Spleen (tissue), 11 donors: ENCODE measurements around the gene PTGDR. TPM values are rescaled to one million over a fixed set of nuclear protein-coding genes. Genes with fewer than 3 reads are reported as not detected.

Experiments
- DNase-seq: peaks from one replicate; pipeline ENCODE4 v3.0.0-alpha.2; 2020
- H3K27ac ChIP-seq, 8 donors: fragments of 200-600 bp; sonication (generic) in 7 of 8; 1 replicate in 4 of 8; 2 replicates in 4 of 8; pipeline versions ENCODE4 v1.5.0 to v1.8.0; 2016 to 2021; ENCODE audit warnings: inconsistent platforms in 4 of 8, mild to moderate bottlenecking in 4 of 8, moderate library complexity in 1 of 8
- H3K27me3 ChIP-seq, 7 donors: fragments of 200-600 bp; sonication (generic) in 6 of 7; replicated peaks in 1 of 7; 1 replicate in 4 of 7; 2 replicates in 3 of 7; pipeline versions ENCODE4 v1.5.0 to v1.8.0; 2016 to 2021; ENCODE audit warnings: inconsistent platforms in 3 of 7, mild to moderate bottlenecking in 1 of 7
- H3K36me3 ChIP-seq, 6 donors: fragments of 200-600 bp; sonication (generic) in 5 of 6; 1 replicate in 4 of 6; 2 replicates in 2 of 6; pipeline versions ENCODE4 v1.5.0 to v1.8.0; 2016 to 2021; ENCODE audit warnings: inconsistent platforms in 2 of 6
- H3K4me1 ChIP-seq, 6 donors: fragments of 200-600 bp; sonication (generic) in 5 of 6; 1 replicate in 3 of 6; 2 replicates in 3 of 6; pipeline versions ENCODE4 v1.5.0 to v1.8.0; 2016 to 2021; ENCODE audit warnings: inconsistent platforms in 3 of 6
- H3K4me3 ChIP-seq, 8 donors: fragments of 200-600 bp; sonication (generic) in 7 of 8; 1 replicate in 4 of 8; 2 replicates in 4 of 8; pipeline versions ENCODE4 v1.5.0 to v1.8.0; 2016 to 2021; ENCODE audit warnings: inconsistent platforms in 4 of 8, mild to moderate bottlenecking in 4 of 8, moderate library complexity in 2 of 8
- H3K9me3 ChIP-seq, 8 donors: fragments of 200-600 bp; sonication (generic) in 7 of 8; 1 replicate in 4 of 8; 2 replicates in 4 of 8; pipeline versions ENCODE4 v1.5.0 to v1.8.0; 2016 to 2021; ENCODE audit warnings: inconsistent platforms in 4 of 8
- POLR2A ChIP-seq, 3 donors: fragments of 450-650 bp; IDR thresholded peaks; one replicate each; pipeline ENCODE4 v1.5.1; 2017; ENCODE audit warnings: antibody characterized with exemption in 3 of 3, mild to moderate bottlenecking in 1 of 3
- POLR2AphosphoS5 ChIP-seq, 3 donors: sonication (generic); formaldehyde crosslinking; IDR thresholded peaks; one replicate each; pipeline ENCODE4 v1.5.1; 2017; ENCODE audit warnings: antibody characterized with exemption in 3 of 3
- WGBS, 5 donors: extraction: QIAGEN DNeasy Blood & Tissue Kit in 3 of 5; methylation state at CpG; one replicate each; pipeline versions ENCODE4 v1.1.5 to v1.1.7; 2013 to 2018; 5-methylcytosine and 5-hydroxymethylcytosine counted together
- intact Hi-C: fragments of 100-400 bp; cut with DNase I; formaldehyde crosslinking; loops from one replicate; pipeline ENCODE4 v1.15.0; 2023; ENCODE audit warnings: low total_unique reads
- polyA plus RNA-seq, 3 donors: library from polyadenylated mRNA; stranded (reverse); fragments of 200-250 nt; gene quantifications; one replicate each; pipeline ENCODE4 v1.2.1, GENCODE V29; 2013
- total RNA-seq, 7 donors: library from RNA; depleted of rRNA in 3 of 7; stranded (reverse); fragments of >200 nt in 3 of 7; fragmentation: NEBNext Ultra II Directional in 4 of 7; extraction: Animal tissue kit (Norgen Biotek cat#: 25700) in 4 of 7; gene quantifications; one replicate each; pipeline versions ENCODE4 v1.1.0 to v1.2.1, GENCODE V29; 2016 to 2021
- TF ChIP-seq, protein P1 (sequence below), 11 experiments: fragments of 200-600 bp in 7 of 11; fragments of 450-650 bp in 4 of 11; sonication (generic) in 4 of 11; IDR thresholded peaks in 8 of 11; conservative IDR thresholded peaks in 3 of 11; 1 replicate in 7 of 11; 2 replicates in 4 of 11; pipeline versions ENCODE4 v1.4.0 to v1.8.0; 2016 to 2021; ENCODE audit warnings: antibody characterized with exemption in 11 of 11, inconsistent platforms in 4 of 11, mild to moderate bottlenecking in 1 of 11
- donor health status: healthy with polysubstance abuse.
- donor health status: DM: no; HTN: no; CAD: no; lungs with moderate emphysema.
- donor health status: DM: no; HTN: no; CAD: no.
- donor health status: Bipolar disorder and iron deficiency.
- donor health status: healthy.
- donor health status: DM: no; HTN: no; CAD: no.
- donor health status: DM: yes; HTN: yes; CAD: no.

Gene PTGDR
- total and polyA plus RNA-seq, 10 donors = 0.67 to 20.5 (median 10.6) TPM

DNA sequence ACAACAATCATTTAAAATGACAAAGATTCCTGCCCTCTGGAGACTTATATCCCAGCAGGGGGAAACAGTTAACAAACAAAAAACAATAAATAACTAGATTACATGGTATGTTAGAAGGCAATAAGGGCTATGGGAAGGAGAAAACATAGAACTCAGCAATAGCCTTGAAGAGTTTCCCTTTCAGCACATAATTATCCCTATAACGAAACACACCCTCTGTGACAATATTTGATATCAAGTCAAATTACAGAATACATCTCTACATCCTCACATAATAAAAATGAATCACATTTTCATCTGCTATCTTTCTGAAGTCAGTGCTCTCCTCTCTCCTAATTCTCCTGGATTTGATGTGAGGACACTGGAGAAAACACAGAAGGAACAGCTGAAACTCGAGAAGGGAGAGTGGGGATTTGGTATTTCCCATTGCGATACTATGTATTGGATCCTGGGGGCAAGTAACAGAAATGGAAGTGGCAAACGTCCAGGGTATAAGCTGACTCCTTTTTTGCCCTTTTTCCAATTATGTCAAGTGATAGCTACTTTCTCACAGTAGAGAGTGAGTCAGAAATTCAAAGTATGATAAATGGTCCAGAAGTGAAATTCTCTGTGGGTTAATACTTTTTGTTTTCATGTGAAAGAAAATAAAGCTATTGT, 36.9 kb downstream of the PTGDR start:
- Histone ChIP-seq H3K9me3 (no peaks in the 10 kb centered on the region), H3K27me3 (no peaks in the 10 kb centered on the region), H3K36me3 (no peaks in the 10 kb centered on the region), H3K4me1 (peaks cover 3 to 65% (median 9%) of the 10 kb centered on the region in 6 donors), H3K4me3 (no peak overlapping the region), H3K27ac (no peak overlapping the region)
- TF ChIP-seq POLR2A (IDR thresholded peaks at IDR 0.05) (no peak), POLR2AphosphoS5 (IDR thresholded peaks at IDR 0.05) (no peak)
- TF ChIP-seq, protein P1, sequence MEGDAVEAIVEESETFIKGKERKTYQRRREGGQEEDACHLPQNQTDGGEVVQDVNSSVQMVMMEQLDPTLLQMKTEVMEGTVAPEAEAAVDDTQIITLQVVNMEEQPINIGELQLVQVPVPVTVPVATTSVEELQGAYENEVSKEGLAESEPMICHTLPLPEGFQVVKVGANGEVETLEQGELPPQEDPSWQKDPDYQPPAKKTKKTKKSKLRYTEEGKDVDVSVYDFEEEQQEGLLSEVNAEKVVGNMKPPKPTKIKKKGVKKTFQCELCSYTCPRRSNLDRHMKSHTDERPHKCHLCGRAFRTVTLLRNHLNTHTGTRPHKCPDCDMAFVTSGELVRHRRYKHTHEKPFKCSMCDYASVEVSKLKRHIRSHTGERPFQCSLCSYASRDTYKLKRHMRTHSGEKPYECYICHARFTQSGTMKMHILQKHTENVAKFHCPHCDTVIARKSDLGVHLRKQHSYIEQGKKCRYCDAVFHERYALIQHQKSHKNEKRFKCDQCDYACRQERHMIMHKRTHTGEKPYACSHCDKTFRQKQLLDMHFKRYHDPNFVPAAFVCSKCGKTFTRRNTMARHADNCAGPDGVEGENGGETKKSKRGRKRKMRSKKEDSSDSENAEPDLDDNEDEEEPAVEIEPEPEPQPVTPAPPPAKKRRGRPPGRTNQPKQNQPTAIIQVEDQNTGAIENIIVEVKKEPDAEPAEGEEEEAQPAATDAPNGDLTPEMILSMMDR (IDR thresholded peaks at IDR 0.05 in 8 of 11, conservative IDR thresholded peaks at IDR 0.05 in 3 of 11) = no peak
- WGBS, 5 donors = 65 to 88% (median 68%) methylated on average over 4 of the region's 4 CpGs
- no peak for DNase-seq
- intact Hi-C loops = no loop called here

DNA sequence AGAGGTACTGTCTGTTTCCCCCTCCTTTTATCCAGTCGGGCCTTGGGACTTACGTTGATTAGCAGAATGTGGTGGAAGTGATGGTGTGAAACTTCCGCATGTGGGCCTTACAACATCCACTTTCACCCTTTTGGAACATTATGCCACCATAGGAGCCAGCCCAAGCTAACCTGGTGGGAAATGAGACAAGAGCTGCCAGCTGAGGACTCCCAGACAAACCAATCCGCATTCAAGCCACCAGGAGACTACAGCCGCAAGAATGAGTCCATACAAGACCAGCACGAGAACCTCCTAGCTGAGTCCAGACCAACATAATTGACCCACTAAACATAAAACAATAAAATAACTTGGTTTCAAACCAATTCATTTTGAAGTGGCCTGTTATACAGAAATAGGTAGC, 37.5 kb downstream of the PTGDR start:
- intact Hi-C loops = no loop called here
- WGBS, 5 donors = 55 to 90% (median 82%) methylated on average over 6 of the region's 6 CpGs
- no peaks in the 10 kb centered on the region for H3K36me3 ChIP-seq
- H3K27ac ChIP-seq = peak overlapping the region in 1 of 8 donors; percentile 7
- H3K4me3 ChIP-seq = no peak overlapping the region
- peaks cover under 1 to 63% (median 8%) of the 10 kb centered on the region in 6 donors for H3K4me1 ChIP-seq
- H3K27me3 ChIP-seq = no peaks in the 10 kb centered on the region
- TF ChIP-seq POLR2AphosphoS5 (IDR thresholded peaks at IDR 0.05) (peak in 1 of 3 donors; percentile 15), POLR2A (IDR thresholded peaks at IDR 0.05) (no peak)
- TF ChIP-seq, protein P1 (IDR thresholded peaks at IDR 0.05 in 8 of 11, conservative IDR thresholded peaks at IDR 0.05 in 3 of 11) = no peak
- no peaks in the 10 kb centered on the region for H3K9me3 ChIP-seq
- DNase-seq = no peak

DNA sequence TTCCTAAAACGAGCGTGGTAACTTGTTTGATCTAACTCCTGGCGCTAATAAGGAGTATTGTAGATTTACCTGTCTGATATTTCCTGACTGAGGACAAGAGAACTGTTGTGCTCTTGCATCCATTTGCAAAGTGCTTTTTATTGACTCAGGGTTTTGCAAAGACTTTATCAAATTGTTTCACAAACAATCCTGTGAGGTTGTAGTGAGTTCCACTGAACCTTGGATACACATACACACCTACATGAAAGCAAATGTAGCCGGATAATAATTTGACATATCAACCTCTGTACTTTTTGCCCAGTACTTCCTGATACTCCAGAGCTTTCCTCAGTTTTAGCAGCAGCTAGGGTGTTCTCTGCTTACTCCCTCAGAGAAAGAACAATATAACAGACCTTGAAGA, 39.9 kb downstream of the PTGDR start:
- no peaks in the 10 kb centered on the region for H3K9me3 ChIP-seq
- H3K4me1 ChIP-seq = peaks cover 12 to 72% (median 24%) of the 10 kb centered on the region in 6 donors
- intact Hi-C loops = no loop called here
- WGBS, 5 donors = 79 to 91% (median 83%) methylated on average over 4 of the region's 4 CpGs
- peaks cover 0 to 2% (median 0%) of the 10 kb centered on the region in 7 donors for H3K27me3 ChIP-seq
- no peak overlapping the region for H3K4me3 ChIP-seq
- H3K36me3 ChIP-seq = no peaks in the 10 kb centered on the region
- no peak for TF ChIP-seq POLR2AphosphoS5 (IDR thresholded peaks at IDR 0.05)
- TF ChIP-seq, protein P1 (IDR thresholded peaks at IDR 0.05 in 8 of 11, conservative IDR thresholded peaks at IDR 0.05 in 3 of 11) = no peak
- no peak for TF ChIP-seq POLR2A (IDR thresholded peaks at IDR 0.05)
- peak overlapping the region in 4 of 8 donors; percentile 19 to 43 (median 32) for H3K27ac ChIP-seq
- DNase-seq = no peak

DNA sequence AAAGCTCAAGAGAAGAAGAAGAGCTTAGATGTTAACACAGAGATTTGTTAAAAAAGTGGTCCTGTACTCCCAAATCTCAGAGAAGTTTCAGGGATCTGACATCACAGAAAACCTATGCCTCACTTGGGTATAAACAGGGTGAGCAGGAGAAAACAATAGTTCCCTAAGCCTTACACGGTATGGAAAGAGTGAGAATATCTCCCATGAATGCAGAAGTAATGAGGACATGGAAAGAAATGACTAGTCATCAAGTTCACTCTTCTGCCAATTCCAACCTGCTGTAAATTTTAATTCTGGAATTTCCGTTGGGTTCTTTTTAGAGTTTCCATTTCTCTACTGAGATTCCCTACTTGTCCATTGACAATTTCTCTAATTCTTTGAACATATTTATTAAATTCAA, 40.4 kb downstream of the PTGDR start:
- H3K27ac ChIP-seq = peak overlapping the region in 4 of 8 donors; percentile 19 to 43 (median 32)
- DNase-seq = no peak
- TF ChIP-seq POLR2AphosphoS5 (IDR thresholded peaks at IDR 0.05) = no peak
- TF ChIP-seq, protein P1 (IDR thresholded peaks at IDR 0.05 in 8 of 11, conservative IDR thresholded peaks at IDR 0.05 in 3 of 11) = no peak
- no peak for TF ChIP-seq POLR2A (IDR thresholded peaks at IDR 0.05)
- no peak overlapping the region for H3K4me3 ChIP-seq
- H3K9me3 ChIP-seq = no peaks in the 10 kb centered on the region
- H3K4me1 ChIP-seq = peaks cover 12 to 77% (median 29%) of the 10 kb centered on the region in 6 donors
- intact Hi-C loops = no loop called here
- H3K36me3 ChIP-seq = no peaks in the 10 kb centered on the region
- H3K27me3 ChIP-seq = peaks cover 0 to 7% (median 0%) of the 10 kb centered on the region in 7 donors
- 54 to 72% (median 63%) methylated on average over 2 of the region's 2 CpGs for WGBS, 5 donors
